RWPE1 (cell line): ENCODE measurements around the gene NSUN5.
"Not testable (repeated sequence)": the region's sequence is repeated elsewhere in the genome, so short reads cannot be mapped to it uniquely, and the experiment has no call there.

Experiments
- CTCF ChIA-PET: fragments of 350-600 bp; sonication (Branson Sonifier 250); formaldehyde crosslinking; extraction: SDS; loops from one replicate; lab custom pipeline; 2021; lab: Yijun Ruan, JAX
- POLR2A ChIA-PET: fragments of 400-600 bp; formaldehyde crosslinking; extraction: SDS; loops from one replicate; lab custom pipeline; 2020; ENCODE audit warnings: antibody characterized with exemption; ENCODE audit not compliant: low non-redundant PET; lab: Yijun Ruan, JAX
- DNase-seq: peaks from one replicate; pipeline ENCODE4 v3.0.0; 2012; ENCODE audit warnings: low spot score
- H3K27ac ChIP-seq: fragments of 450-650 bp; 2 replicates; pipeline ENCODE4 v1.5.1; 2017
- TF ChIP-seq, protein P1 (sequence below): fragments of 450-650 bp; conservative IDR thresholded peaks from 2 replicates; pipeline ENCODE4 v1.5.1; 2017; ENCODE audit warnings: low read depth, mild to moderate bottlenecking

Gene NSUN5

DNA sequence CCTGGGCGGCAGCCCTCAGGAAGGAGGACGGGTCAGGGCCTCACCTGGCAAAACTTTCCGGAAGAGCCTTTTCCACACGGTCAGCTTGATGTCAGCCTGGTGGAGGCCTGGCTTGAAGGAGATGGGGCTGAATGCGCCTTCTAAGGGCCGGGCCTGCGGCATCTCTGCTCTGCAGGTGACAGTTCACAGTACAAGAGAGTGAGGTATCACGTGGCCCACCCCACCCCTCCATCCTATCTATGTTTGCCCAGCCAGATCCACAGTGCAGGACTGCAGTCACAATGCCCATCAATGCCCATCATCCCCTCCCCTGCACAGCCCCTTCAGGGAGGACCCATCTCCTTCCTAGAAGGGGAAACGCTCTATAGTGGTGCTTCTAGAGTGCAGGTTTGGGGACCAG, 7.9 kb upstream of the NSUN5 start:
- no peak for DNase-seq
- ChIA-PET POLR2A (no interaction called here), CTCF (no interaction called here)
- no peak overlapping the region for H3K27ac ChIP-seq
- TF ChIP-seq, protein P1, sequence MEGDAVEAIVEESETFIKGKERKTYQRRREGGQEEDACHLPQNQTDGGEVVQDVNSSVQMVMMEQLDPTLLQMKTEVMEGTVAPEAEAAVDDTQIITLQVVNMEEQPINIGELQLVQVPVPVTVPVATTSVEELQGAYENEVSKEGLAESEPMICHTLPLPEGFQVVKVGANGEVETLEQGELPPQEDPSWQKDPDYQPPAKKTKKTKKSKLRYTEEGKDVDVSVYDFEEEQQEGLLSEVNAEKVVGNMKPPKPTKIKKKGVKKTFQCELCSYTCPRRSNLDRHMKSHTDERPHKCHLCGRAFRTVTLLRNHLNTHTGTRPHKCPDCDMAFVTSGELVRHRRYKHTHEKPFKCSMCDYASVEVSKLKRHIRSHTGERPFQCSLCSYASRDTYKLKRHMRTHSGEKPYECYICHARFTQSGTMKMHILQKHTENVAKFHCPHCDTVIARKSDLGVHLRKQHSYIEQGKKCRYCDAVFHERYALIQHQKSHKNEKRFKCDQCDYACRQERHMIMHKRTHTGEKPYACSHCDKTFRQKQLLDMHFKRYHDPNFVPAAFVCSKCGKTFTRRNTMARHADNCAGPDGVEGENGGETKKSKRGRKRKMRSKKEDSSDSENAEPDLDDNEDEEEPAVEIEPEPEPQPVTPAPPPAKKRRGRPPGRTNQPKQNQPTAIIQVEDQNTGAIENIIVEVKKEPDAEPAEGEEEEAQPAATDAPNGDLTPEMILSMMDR, result no peak

DNA sequence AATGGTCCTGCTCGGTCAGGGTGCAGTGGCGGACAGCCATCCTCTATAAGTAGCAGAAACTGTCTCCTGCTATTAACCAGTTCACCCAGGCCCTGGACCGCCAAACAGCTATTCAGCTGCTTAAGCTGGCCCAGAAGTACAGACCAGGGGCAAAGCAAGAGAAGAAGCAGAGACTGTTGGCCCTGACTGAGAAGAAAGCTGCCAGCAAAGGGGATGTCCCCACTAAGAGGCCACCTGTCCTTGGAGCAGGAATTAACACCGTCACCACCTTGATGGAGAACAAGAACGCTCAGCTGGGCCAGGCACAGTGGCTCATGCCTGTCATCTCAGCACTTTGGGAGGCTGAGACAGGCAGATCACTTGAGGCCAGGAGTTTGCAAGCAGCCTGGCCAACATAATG, 5.6 kb upstream of the NSUN5 start:
- CTCF ChIA-PET, result no interaction called here
- no peak overlapping the region for H3K27ac ChIP-seq
- POLR2A ChIA-PET, result no interaction called here
- DNase-seq, result no peak
- TF ChIP-seq, protein P1, result no peak

DNA sequence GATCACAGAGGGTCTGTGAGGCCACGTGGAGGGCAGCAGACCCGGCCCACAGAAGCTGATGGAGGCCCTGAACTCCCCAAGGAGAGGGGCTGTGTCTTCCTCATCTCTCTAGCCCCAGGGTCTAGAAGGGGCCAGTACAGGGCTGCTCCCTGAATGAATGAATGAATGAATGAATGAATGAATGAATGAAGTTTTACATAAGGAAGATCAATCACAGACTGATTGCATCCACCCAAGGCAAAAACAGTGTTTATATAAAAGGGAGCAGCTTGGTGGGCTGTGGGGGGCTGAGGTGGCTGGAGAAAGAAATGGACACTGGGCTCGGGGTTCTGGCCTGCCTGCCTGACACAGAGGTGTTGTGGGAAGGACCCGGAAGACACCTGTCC, 4.9 kb upstream of the NSUN5 start:
- TF ChIP-seq, protein P1, result no peak
- no peak overlapping the region for H3K27ac ChIP-seq
- DNase-seq, result no peak
- CTCF ChIA-PET, result no interaction called here
- POLR2A ChIA-PET, result no interaction called here

DNA sequence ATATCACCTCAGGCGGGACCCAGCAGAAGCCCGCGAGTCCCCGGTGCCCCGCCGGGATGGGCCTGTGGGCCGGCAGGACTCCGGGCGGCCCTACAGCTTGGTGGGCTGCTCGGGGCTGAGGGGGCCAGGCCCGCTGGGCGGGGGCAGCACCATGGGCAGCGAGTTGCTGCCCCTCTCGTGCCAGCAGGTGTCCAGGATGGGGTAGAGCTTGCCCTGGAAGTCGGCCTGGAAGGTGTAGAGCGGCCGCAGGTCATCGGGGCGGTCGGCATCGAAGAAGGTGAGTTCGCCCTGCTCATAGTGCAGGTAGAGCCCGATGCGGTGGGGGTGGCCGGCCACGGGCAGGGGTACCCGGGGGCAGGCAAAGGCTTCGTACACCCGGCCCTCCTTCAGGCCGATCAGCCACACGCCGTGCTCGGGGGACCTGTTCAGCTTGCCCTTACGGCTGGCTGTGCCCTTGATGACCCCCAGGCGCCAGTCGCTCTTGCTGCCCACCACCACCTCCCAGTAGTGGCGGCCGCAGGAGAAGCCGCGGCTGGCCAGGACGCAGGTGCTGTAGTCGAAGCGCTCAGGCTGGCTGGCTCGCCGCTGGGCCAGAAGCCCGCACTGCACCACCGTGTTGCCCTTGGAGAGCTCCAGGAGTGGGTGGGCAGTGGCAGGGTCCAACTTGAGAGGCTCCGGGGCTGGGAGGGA, 4.3 kb upstream of the NSUN5 start:
- TF ChIP-seq, protein P1, result no peak
- POLR2A ChIA-PET, result no interaction called here
- CTCF ChIA-PET, result no interaction called here
- no peak overlapping the region for H3K27ac ChIP-seq
- DNase-seq, result no peak

DNA sequence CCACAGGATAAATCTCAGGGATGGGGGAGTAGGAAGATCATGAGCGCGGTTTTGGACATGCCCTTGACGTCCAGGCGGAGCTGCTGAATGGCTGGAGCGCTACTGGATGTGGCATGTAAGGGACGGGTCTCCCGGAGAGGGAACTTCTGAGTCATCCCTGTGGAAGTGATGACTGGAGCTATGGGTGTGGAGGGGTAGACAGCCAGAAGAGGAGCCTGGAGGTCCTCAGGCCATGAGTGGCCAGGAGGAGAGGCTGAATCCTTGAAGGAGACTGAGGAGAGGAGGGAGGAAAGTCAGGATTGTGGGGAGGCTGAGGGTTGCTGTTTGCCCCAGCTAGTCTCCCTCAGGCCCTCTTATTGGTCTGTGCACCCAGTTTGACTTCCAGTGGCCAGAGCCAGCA, 2.8 kb upstream of the NSUN5 start:
- POLR2A ChIA-PET, CTCF ChIA-PET, H3K27ac ChIP-seq, DNase-seq: not testable (repeated sequence)

DNA sequence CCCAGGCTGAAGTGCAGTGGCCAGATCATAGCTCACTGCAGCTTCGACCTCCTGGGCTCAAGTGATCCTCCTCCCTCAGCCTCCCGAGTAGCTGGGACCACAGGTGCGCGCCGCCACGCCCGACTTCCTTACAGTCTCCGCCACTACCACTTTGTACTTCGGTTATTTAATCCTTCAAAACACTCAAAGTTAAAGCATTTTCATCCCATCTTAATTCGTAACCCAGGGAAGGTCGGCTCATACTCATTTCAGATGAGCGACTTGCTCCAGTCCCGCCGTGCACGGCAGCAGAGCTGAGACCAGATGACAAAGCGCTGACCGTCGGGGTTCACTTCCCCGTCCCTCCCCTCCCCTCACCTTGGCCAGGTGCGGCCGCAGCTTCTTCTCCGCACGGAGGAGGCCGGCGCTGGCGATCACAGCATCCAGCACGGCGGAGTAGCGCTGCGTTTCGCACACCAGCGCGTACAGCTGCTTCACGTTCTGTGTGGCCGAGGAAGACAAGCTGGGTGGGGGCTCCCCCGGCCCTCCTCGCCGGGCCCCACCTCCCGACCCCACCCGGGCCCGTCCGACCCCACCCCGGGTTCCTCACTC, 457 bp downstream of the NSUN5 start:
- peak overlapping the region; percentile 80 for H3K27ac ChIP-seq
- DNase-seq, result peak; percentile 18
- ChIA-PET POLR2A (interaction anchor here (0.7 kb wide), 1 partner anchor 137 kb away, joined by 6 read pairs; no protein-coding TSS in a partner anchor), CTCF (no interaction called here)
- TF ChIP-seq, protein P1, result no peak

DNA sequence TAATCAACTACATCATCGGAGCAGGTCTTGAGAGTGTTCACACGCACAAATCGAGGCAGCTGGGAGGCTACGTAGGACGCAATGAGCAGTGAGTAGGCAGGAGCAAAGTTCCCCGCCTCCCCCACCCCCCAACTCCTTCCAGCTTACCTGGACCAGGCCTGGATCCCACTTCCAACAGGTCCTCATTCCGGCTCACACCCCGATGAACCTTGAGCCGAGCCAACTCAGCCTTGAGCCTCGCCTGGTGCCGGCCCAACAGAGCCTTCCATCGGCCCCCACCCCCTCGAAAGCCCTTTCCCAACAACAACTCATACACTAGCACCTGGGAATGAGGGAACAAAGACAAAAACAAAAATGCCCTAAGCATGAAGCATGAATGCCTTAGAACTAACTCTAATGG, 1.2 kb downstream of the NSUN5 start:
- TF ChIP-seq, protein P1, result no peak
- CTCF ChIA-PET, result no interaction called here
- H3K27ac ChIP-seq, result peak overlapping the region; percentile 80
- no peak for DNase-seq
- POLR2A ChIA-PET, result interaction anchor here (0.7 kb wide), 1 partner anchor 128 kb away, joined by 5 read pairs; no protein-coding TSS in a partner anchor

DNA sequence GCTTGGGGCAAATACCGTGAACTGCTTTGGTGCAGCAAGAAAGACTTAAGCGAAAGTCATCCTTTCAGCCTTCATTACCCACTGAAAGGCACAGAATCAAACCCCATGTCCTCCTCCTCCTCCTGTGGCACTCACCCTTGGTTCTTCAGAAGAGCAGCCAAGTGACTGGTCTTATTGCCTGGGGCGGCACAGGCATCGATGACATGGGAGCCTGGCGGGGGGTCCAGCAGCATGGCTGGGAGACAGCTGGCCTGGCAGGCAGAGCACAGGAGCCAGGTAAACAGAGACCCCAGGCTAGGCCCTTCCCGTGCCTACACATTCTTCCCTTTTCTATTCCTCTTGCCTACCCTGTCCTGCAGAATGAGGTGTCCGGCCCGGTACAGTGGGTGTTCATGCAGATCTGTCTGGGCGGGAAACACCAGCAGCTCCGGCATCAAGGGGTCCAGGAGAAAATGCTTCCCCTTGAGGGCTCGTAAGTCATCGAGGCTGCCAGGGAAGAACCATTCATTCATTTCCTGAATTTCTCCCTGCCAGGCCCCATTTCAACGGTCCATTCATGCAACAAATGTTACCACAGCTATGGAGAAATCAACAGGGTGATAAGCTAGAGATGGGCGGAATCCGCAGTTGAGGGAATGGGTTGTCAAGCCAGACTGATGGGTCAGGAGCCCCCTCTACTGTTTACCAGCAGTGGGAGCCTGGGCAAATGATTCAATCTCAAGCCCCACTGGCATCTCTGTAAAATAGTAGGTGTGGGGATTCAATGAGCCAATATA, 3.8 kb downstream of the NSUN5 start:
- CTCF ChIA-PET, DNase-seq, H3K27ac ChIP-seq, POLR2A ChIA-PET: not testable (repeated sequence)
